K562 (cell line): ENCODE measurements around the gene BAIAP3. TPM values are rescaled to one million over a fixed set of nuclear protein-coding genes. Genes with fewer than 3 reads are reported as not detected.

Experiments
- ATAC-seq: fragments of 200-7000 bp; cut with Tn5 transposase; 3 replicates; pipeline ENCODE4 v1.9.1; 2020; ENCODE audit warnings: moderate library complexity
- BruUV-seq: library from RNA; stranded (reverse); fragments of 400-500 nt; replicated peaks from 2 replicates; lab custom pipeline; 2021; lab: Mats Ljungman, UMichigan
- CTCF ChIA-PET: fragments of 300-600 bp; formaldehyde crosslinking; extraction: SDS; loops from one replicate; lab custom pipeline; 2021; ENCODE audit warnings: low intra/inter-chr PET ratio; lab: Yijun Ruan, JAX
- POLR2A ChIA-PET: fragments of 300-600, 350-650 bp; sonication (Branson Sonifier 250); formaldehyde crosslinking; extraction: SDS; loops from one replicate; lab custom pipeline; 2021; ENCODE audit warnings: antibody characterized with exemption, inconsistent platforms; lab: Yijun Ruan, JAX
- DNase-seq, 4 experiments: peaks; one replicate each; pipeline versions ENCODE4 v3.0.0 to v3.0.0-alpha.2; 2011 to 2018; ENCODE audit warnings: low spot score in 3 of 4, mixed read lengths in 3 of 4; ENCODE audit errors: extremely low read depth in 1 of 4
- FAIRE-seq: peaks from 2 replicates; lab custom pipeline; 2011; peaks lifted over from hg19 to GRCh38; lab: Jason Lieb, UNC
- H2AFZ ChIP-seq: 2 replicates; pipeline ENCODE4 v1.6.0; 2011; ENCODE audit warnings: low read depth, low read length, control low read depth, inconsistent platforms
- H3K27ac ChIP-seq: fragments of 200-600 bp; 3 replicates; pipeline ENCODE4 v1.8.0; 2011; ENCODE audit warnings: low read depth, mild to moderate bottlenecking, control low read depth, inconsistent platforms, low read length, moderate library complexity, mixed read lengths; ENCODE audit errors: extremely low read depth
- H3K27me3 ChIP-seq, 2 experiments: fragments of 300-600 bp in 1 of 2; 2 replicates in 1 of 2; 3 replicates in 1 of 2; pipeline versions ENCODE4 v1.6.0 to v1.8.0; 2011; ENCODE audit warnings: inconsistent platforms in 2 of 2, low read length in 2 of 2, mild to moderate bottlenecking in 1 of 2, mixed read lengths in 1 of 2, moderate library complexity in 1 of 2; ENCODE audit not compliant: control insufficient read depth in 2 of 2, insufficient read depth in 2 of 2
- H3K36me3 ChIP-seq: fragments of 300-600 bp; 3 replicates; pipeline ENCODE4 v1.8.0; 2011; ENCODE audit warnings: mild to moderate bottlenecking, low read length, inconsistent platforms; ENCODE audit not compliant: control insufficient read depth, insufficient read depth
- H3K4me1 ChIP-seq, 2 experiments: fragments of 200-600 bp in 1 of 2; replicated peaks in 1 of 2; 2 replicates in 1 of 2; 3 replicates in 1 of 2; pipeline versions ENCODE4 v1.5.1 to v1.8.0; 2011; ENCODE audit warnings: inconsistent platforms in 2 of 2, low read length in 2 of 2, mild to moderate bottlenecking in 1 of 2, mixed read lengths in 1 of 2, moderate library complexity in 1 of 2; ENCODE audit not compliant: control insufficient read depth in 2 of 2, insufficient read depth in 2 of 2
- H3K4me2 ChIP-seq: 2 replicates; pipeline ENCODE4 v1.6.1; 2011; ENCODE audit warnings: low read length, control low read depth, inconsistent platforms, mixed read lengths; ENCODE audit not compliant: insufficient read depth
- H3K4me3 ChIP-seq: fragments of 200-600 bp; sonication (generic), shearing (Covaris generic); 2 replicates; pipeline ENCODE4 v1.5.1; 2016; ENCODE audit warnings: control low read depth, inconsistent platforms
- H3K79me2 ChIP-seq: fragments of 200-600 bp; 3 replicates; pipeline ENCODE4 v1.8.0; 2011; ENCODE audit warnings: low read length, inconsistent platforms; ENCODE audit not compliant: control insufficient read depth, insufficient read depth
- H3K9ac ChIP-seq, 2 experiments: 2 replicates each; pipeline versions ENCODE4 v1.6.0 to v1.6.1; 2011; ENCODE audit warnings: low read depth in 2 of 2, low read length in 2 of 2, control low read depth in 1 of 2, inconsistent platforms in 1 of 2, mild to moderate bottlenecking in 1 of 2, mixed read lengths in 1 of 2; ENCODE audit not compliant: insufficient read depth in 1 of 2
- H3K9me1 ChIP-seq: one replicate; pipeline ENCODE4 v1.6.0; 2011; ENCODE audit warnings: inconsistent platforms, mild to moderate bottlenecking, low read length, moderate library complexity; ENCODE audit not compliant: control insufficient read depth, insufficient read depth
- H3K9me3 ChIP-seq: replicated peaks from 2 replicates; pipeline ENCODE4 v1.5.1; 2011; ENCODE audit warnings: low read depth, low read length, inconsistent platforms; ENCODE audit not compliant: control insufficient read depth, insufficient read depth
- H4K20me1 ChIP-seq: replicated peaks from 2 replicates; pipeline ENCODE4 v1.6.1; 2011; ENCODE audit warnings: low read length, inconsistent platforms, mixed read lengths; ENCODE audit not compliant: control insufficient read depth, insufficient read depth
- CHD1 ChIP-seq: fragments of 200-600 bp; sonication (generic); IDR thresholded peaks from one replicate; pipeline ENCODE4 v1.6.1; 2012; ENCODE audit warnings: mild to moderate bottlenecking, moderate library complexity, low read length, inconsistent platforms
- KLF1 ChIP-seq: fragments of 450-650 bp; IDR thresholded peaks from 2 replicates; pipeline ENCODE4 v1.6.1; 2016; ENCODE audit warnings: missing genetic modification characterization, missing compliant biosample characterization
- NFIC ChIP-seq: fragments of 450-650 bp; IDR thresholded peaks from 2 replicates; pipeline ENCODE4 v1.6.1; 2017; ENCODE audit warnings: mild to moderate bottlenecking, inconsistent platforms
- PHB2 ChIP-seq: fragments of 450-650 bp; IDR thresholded peaks from 2 replicates; pipeline ENCODE4 v1.6.1; 2017; ENCODE audit warnings: low read depth
- POLR2A ChIP-seq: fragments of 450-650 bp; conservative IDR thresholded peaks from 2 replicates; pipeline ENCODE4 v1.6.1; 2016
- POLR2G ChIP-seq: fragments of 200-400 bp; formaldehyde crosslinking; IDR thresholded peaks from 2 replicates; pipeline ENCODE4 v1.6.1; 2017; ENCODE audit warnings: low read depth, mild to moderate bottlenecking, antibody characterized with exemption, low read length, moderate library complexity
- RBFOX2 ChIP-seq: fragments of 200-400 bp; formaldehyde crosslinking; IDR thresholded peaks from 2 replicates; pipeline ENCODE4 v1.6.1; 2017; ENCODE audit warnings: low read depth, mild to moderate bottlenecking, low read length, moderate library complexity
- SREBF1 ChIP-seq: fragments of 150-350 bp; IDR thresholded peaks from 2 replicates; pipeline ENCODE4 v1.6.1; 2014; ENCODE audit warnings: antibody characterized with exemption, low read depth, low read length, borderline replicate concordance
- TFAM ChIP-seq: fragments of 250-450 bp; sonication (Bioruptor Pico); conservative IDR thresholded peaks from 2 replicates; pipeline ENCODE4 v1.5.0; 2021; ENCODE audit warnings: mild to moderate bottlenecking, moderate library complexity
- ZNF324 ChIP-seq: fragments of 250-450 bp; sonication (Bioruptor Pico); IDR thresholded peaks from 2 replicates; pipeline ENCODE4 v1.4.0; 2020; ENCODE audit warnings: mild to moderate bottlenecking
- ZNF431 ChIP-seq: sonication (generic); formaldehyde crosslinking; IDR thresholded peaks from 2 replicates; pipeline ENCODE4 v1.8.0; 2022; ENCODE audit warnings: mild to moderate bottlenecking, missing genetic modification reagents
- ZNF57 ChIP-seq: fragments of 450-650 bp; formaldehyde crosslinking; IDR thresholded peaks from 2 replicates; pipeline ENCODE4 v1.4.0; 2020; ENCODE audit warnings: mild to moderate bottlenecking, moderate library complexity
- ZNF644 ChIP-seq: fragments of 200-800 bp; sonication (Bioruptor generic); IDR thresholded peaks from 2 replicates; pipeline ENCODE4 v1.6.1; 2016; ENCODE audit warnings: low read depth, missing genetic modification characterization, missing compliant biosample characterization
- WGBS: fragments of 100-300 bp; shearing (Covaris generic); methylation state at CpG from one replicate; pipeline ENCODE4 v1.1.6; 2016; ENCODE audit warnings: low coverage, mixed read lengths; ENCODE audit not compliant: insufficient coverage; ENCODE audit errors: missing lambda C conversion rate; 5-methylcytosine and 5-hydroxymethylcytosine counted together
- in situ Hi-C: fragments of 300-500 bp; cut with MboI; formaldehyde crosslinking; loops from 4 replicates; pipeline ENCODE4 v1.15.0; 2018; ENCODE audit warnings: inconsistent platforms, mixed read lengths
- intact Hi-C: fragments of 100-400 bp; cut with micrococcal nuclease; formaldehyde crosslinking; loops from 2 replicates; pipeline ENCODE4 v1.14.2; 2022
- polyA plus RNA-seq, 8 experiments: library from polyadenylated mRNA; depleted of rRNA in 4 of 8; stranded (reverse) in 5 of 8; unstranded in 3 of 8; fragments of >200 nt; fragmentation: Nextera tagmentation in 2 of 8; fragmentation: Illumina TruSeq in 1 of 8; extraction: Ambion mirVana in 2 of 8; extraction: Trizol in 1 of 8; gene quantifications; 2 replicates each; pipeline versions ENCODE4 v1.2.1 to v1.2.3, GENCODE V29; 2011 to 2014; ENCODE audit warnings: inconsistent platforms in 1 of 8, missing spikeins in 1 of 8
- total RNA-seq, 7 experiments: library from RNA; depleted of rRNA in 6 of 7; stranded (reverse); fragments of >200 nt in 6 of 7; fragmentation: Illumina TruSeq in 2 of 7; extraction: Trizol in 2 of 7; gene quantifications; 2 replicates each; pipeline versions ENCODE4 v1.2.1 to v1.2.3, GENCODE V29; 2011 to 2021; ENCODE audit warnings: low replicate concordance in 1 of 7
- TF ChIP-seq, protein P1 (sequence below), 3 experiments: fragments of 200-800 bp in 1 of 3; sonication (Bioruptor generic) in 1 of 3; sonication (generic) in 1 of 3; formaldehyde crosslinking in 1 of 3; IDR thresholded peaks; 2 replicates each; pipeline versions ENCODE4 v1.6.1 to v1.8.0; 2016 to 2022; ENCODE audit warnings: mild to moderate bottlenecking in 2 of 3, missing compliant biosample characterization in 2 of 3, missing genetic modification characterization in 2 of 3, missing genetic modification reagents in 1 of 3

The BAIAP3 gene
- total and polyA plus RNA-seq, 9 of the 15 experiments (the other 6 are each of a cell fraction or from before 2014, with no cell fraction given), result 0.03 to 4.5 (median 0.57) TPM; not detected in 1

GRCh38 chr16:1320097-1320496 is 13.3 kb upstream of the BAIAP3 start:
- H3K9ac ChIP-seq, result no peak overlapping the region
- no peaks in the 10 kb centered on the region for H3K27me3 ChIP-seq
- H3K4me3 ChIP-seq, result no peak overlapping the region
- POLR2A ChIA-PET, result interaction anchor here (0.6 kb wide), 1 partner anchor 88 kb away, joined by 3 read pairs; no protein-coding TSS in a partner anchor
- in situ Hi-C loops (no loop called here), intact Hi-C loops (no loop called here)
- H2AFZ ChIP-seq, result no peak overlapping the region
- H3K27ac ChIP-seq, result no peak overlapping the region
- H3K4me1 ChIP-seq, result peaks cover 0 to 12% of the 10 kb centered on the region in 2 experiments; a peak in 1 of 5 replicates
- WGBS, result 89% methylated on average over 11 of the region's 12 CpGs
- CTCF ChIA-PET, result no interaction called here
- no peaks in the 10 kb centered on the region for H3K9me3 ChIP-seq
- TF ChIP-seq NFIC (no peak), TFAM (no peak), CHD1 (no peak), SREBF1 (no peak)
- TF ChIP-seq, all 486 proteins: peak for 0
- Histone ChIP-seq H3K79me2 (peaks cover 11% of the 10 kb centered on the region), H4K20me1 (no peaks in the 10 kb centered on the region), H3K9me1 (peaks cover 3% of the 10 kb centered on the region), H3K36me3 (peaks cover 92% of the 10 kb centered on the region), H3K4me2 (no peak overlapping the region)
- ATAC-seq (no peak), DNase-seq (no peak), FAIRE-seq (no peak)
- no TSS peak for BruUV-seq

DNA sequence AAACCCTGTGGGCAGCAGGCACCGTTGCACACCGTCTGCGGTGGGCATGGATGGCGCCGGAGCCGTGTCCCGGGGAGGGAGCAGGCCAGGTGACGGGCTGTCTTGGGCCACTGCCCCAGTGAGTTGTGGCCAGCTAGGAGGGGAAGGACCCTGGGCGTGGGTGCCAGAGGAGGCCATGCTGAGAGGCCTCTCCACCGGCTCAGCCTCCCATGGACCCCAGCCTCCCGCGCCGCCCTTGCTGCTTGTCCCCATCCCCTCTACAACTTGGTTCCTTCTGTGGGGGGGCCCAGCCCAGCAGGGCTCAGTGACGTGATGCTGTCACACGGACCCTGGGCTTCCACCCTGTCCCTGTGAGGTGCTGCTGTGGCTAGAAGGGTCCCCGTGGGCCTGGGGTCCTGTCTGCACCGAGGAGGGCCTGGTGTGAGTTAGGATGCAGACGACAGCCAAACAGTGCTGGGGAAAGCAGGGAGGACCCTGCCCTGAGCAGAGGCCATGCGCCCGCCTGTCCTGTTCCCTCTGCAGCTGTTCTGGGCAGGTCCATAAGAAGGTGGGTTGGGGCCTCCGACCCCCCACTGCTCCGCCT is 12.7 kb upstream of the BAIAP3 start:
- WGBS, result 87% methylated on average over 14 of the region's 22 CpGs
- FAIRE-seq (no peak), DNase-seq (no peak), ATAC-seq (no peak)
- Histone ChIP-seq H3K4me1 (peaks cover 0 to 18% of the 10 kb centered on the region in 2 experiments; a peak in 1 of 5 replicates), H3K9me1 (peaks cover 3% of the 10 kb centered on the region), H4K20me1 (no peaks in the 10 kb centered on the region), H3K27ac (no peak overlapping the region), H3K36me3 (peaks cover 89% of the 10 kb centered on the region), H2AFZ (no peak overlapping the region), H3K27me3 (no peaks in the 10 kb centered on the region), H3K9ac (no peak overlapping the region), H3K4me2 (no peak overlapping the region), H3K4me3 (no peak overlapping the region), H3K9me3 (no peaks in the 10 kb centered on the region), H3K79me2 (peaks cover 4% of the 10 kb centered on the region; the same call in 1 of the 3 replicates)
- POLR2A ChIA-PET, result no interaction called here
- in situ Hi-C loops (no loop called here), intact Hi-C loops (no loop called here)
- TF ChIP-seq, protein P1, sequence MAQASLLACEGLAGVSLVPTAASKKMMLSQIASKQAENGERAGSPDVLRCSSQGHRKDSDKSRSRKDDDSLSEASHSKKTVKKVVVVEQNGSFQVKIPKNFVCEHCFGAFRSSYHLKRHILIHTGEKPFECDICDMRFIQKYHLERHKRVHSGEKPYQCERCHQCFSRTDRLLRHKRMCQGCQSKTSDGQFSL (CRISPR knock-in tag; IDR thresholded peaks at IDR 0.05), result 0 out of 2 replicates have a peak, but pooled peaks have one; percentile 36
- TF ChIP-seq, protein P1 (tag; IDR thresholded peaks at IDR 0.05), result no peak
- TF ChIP-seq POLR2A, result 0 out of 2 replicates have a peak, but pooled peaks have one; percentile 27
- no peak for TF ChIP-seq ZNF324 (CRISPR knock-in tag)
- no peak for TF ChIP-seq KLF1 (tag)
- peak; percentile 62 for TF ChIP-seq POLR2G
- no peak for TF ChIP-seq ZNF431
- TF ChIP-seq ZNF644 (tag), result no peak
- no peak for TF ChIP-seq ZNF57 (CRISPR knock-in tag)
- no peak for TF ChIP-seq PHB2
- TF ChIP-seq RBFOX2, result peak; percentile 27; the same call in 1 of the 2 replicates
- no TSS peak for BruUV-seq
- CTCF ChIA-PET, result no interaction called here
